Mesothelial cell of epicardium (in vitro differentiated cells): ENCODE results near the gene CRADD. TPM values are rescaled to one million over a fixed set of nuclear protein-coding genes. Genes with fewer than 3 reads are reported as not detected.

Experiments used
- DNase-seq, 2 experiments: peaks; one replicate each; pipeline ENCODE4 v3.0.0; 2021; ENCODE audit warnings: low spot score in 2 of 2; ENCODE audit not compliant: unreplicated experiment in 2 of 2
- H3K27ac Mint-ChIP-seq: 2 replicates; pipeline ENCODE4 v1.8.0; 2021; ENCODE audit warnings: mixed read lengths
- H3K27me3 Mint-ChIP-seq: 2 replicates; pipeline ENCODE4 v1.8.0; 2021; ENCODE audit warnings: low read depth, mixed read lengths
- H3K36me3 Mint-ChIP-seq: 2 replicates; pipeline ENCODE4 v1.8.0; 2021; ENCODE audit warnings: mixed read lengths
- H3K4me1 Mint-ChIP-seq: 2 replicates; pipeline ENCODE4 v1.8.0; 2021; ENCODE audit warnings: mixed read lengths
- H3K4me3 Mint-ChIP-seq: 2 replicates; pipeline ENCODE4 v1.8.0; 2021; ENCODE audit warnings: mild to moderate bottlenecking, moderate library complexity, mixed read lengths
- H3K9me3 Mint-ChIP-seq: 2 replicates; pipeline ENCODE4 v1.8.0; 2021; ENCODE audit warnings: mixed read lengths
- CTCF ChIP-seq: fragments of 200-600 bp; sonication (generic); IDR thresholded peaks from one replicate; pipeline ENCODE4 v1.5.0; 2021; ENCODE audit warnings: antibody characterized with exemption; ENCODE audit not compliant: unreplicated experiment
- total RNA-seq: library from RNA; stranded (reverse); gene quantifications from 3 replicates; pipeline ENCODE4 v1.2.1, GENCODE V29; 2021

Gene CRADD
- total RNA-seq, 1 donor from 2014 or later: 6.6 TPM

- H3K9me3 Mint-ChIP-seq: no peaks in the 10 kb centered on the region
- no peak overlapping the region for H3K27ac Mint-ChIP-seq
- peaks cover 12% of the 10 kb centered on the region for H3K4me1 Mint-ChIP-seq
- H3K27me3 Mint-ChIP-seq: no peaks in the 10 kb centered on the region
- TF ChIP-seq CTCF: no peak
- H3K4me3 Mint-ChIP-seq: no peak overlapping the region
- H3K36me3 Mint-ChIP-seq: no peaks in the 10 kb centered on the region
- DNase-seq: no peak
Observed at GRCh38 chr12:93663006-93663728, 14.0 kb upstream of the CRADD start.

- no peak for TF ChIP-seq CTCF
- no peak overlapping the region for H3K4me3 Mint-ChIP-seq
- H3K36me3 Mint-ChIP-seq: no peaks in the 10 kb centered on the region
- H3K27ac Mint-ChIP-seq: no peak overlapping the region
- no peak for DNase-seq
- H3K27me3 Mint-ChIP-seq: no peaks in the 10 kb centered on the region
- H3K9me3 Mint-ChIP-seq: peaks cover 5% of the 10 kb centered on the region
- peaks cover 12% of the 10 kb centered on the region for H3K4me1 Mint-ChIP-seq
Observed at GRCh38 chr12:93663729-93664084, 13.5 kb upstream of the CRADD start.

GRCh38 chr12:93664573-93665138 is 12.5 kb upstream of the CRADD start:
- Mint-ChIP-seq H3K27ac (no peak overlapping the region), H3K9me3 (peaks cover 12% of the 10 kb centered on the region), H3K4me3 (no peak overlapping the region), H3K27me3 (no peaks in the 10 kb centered on the region), H3K36me3 (no peaks in the 10 kb centered on the region), H3K4me1 (peaks cover 12% of the 10 kb centered on the region)
- no peak for TF ChIP-seq CTCF
- no peak for DNase-seq

- TF ChIP-seq CTCF: no peak
- no peak overlapping the region for H3K27ac Mint-ChIP-seq
Observed at GRCh38 chr12:93667672-93668071, 9.5 kb upstream of the CRADD start.

GRCh38 chr12:93668919-93669418 is 8.2 kb upstream of the CRADD start:
- Mint-ChIP-seq H3K9me3 (peaks cover 12% of the 10 kb centered on the region), H3K27me3 (no peaks in the 10 kb centered on the region), H3K4me3 (no peak overlapping the region), H3K36me3 (no peaks in the 10 kb centered on the region), H3K4me1 (peaks cover 3% of the 10 kb centered on the region), H3K27ac (no peak overlapping the region)
- DNase-seq: no peak
- no peak for TF ChIP-seq CTCF

More at GRCh38 chr12:93667672-93668071, 9.5 kb upstream of the CRADD start:
- peaks cover 12% of the 10 kb centered on the region for H3K9me3 Mint-ChIP-seq
- no peaks in the 10 kb centered on the region for H3K27me3 Mint-ChIP-seq
- H3K36me3 Mint-ChIP-seq: no peaks in the 10 kb centered on the region
- no peak for DNase-seq
- H3K4me3 Mint-ChIP-seq: no peak overlapping the region
- no peaks in the 10 kb centered on the region for H3K4me1 Mint-ChIP-seq
